HG03196 (cell line): ENCODE data around the gene FAM219A.
"Not testable (repeated sequence)": the region's sequence is repeated elsewhere in the genome, so short reads cannot be mapped to it uniquely, and the experiment has no call there.

Source experiments
- ATAC-seq: cut with Tn5 transposase; IDR thresholded peaks from one replicate; pipeline ENCODE4 v1.9.1; 2021; ENCODE audit not compliant: unreplicated experiment

Gene FAM219A

GRCh38 chr9:34485822-34486221 lies 27.5 kb upstream of the FAM219A start:
- ATAC-seq, result no peak

- no peak for ATAC-seq
Measured at GRCh38 chr9:34484678-34485077, 26.3 kb upstream of the FAM219A start.

GRCh38 chr9:34482746-34483145 lies 24.4 kb upstream of the FAM219A start:
- not testable (repeated sequence) for ATAC-seq

- not testable (repeated sequence) for ATAC-seq
Measured at GRCh38 chr9:34481620-34482019, 23.2 kb upstream of the FAM219A start.

- no peak for ATAC-seq
Measured at GRCh38 chr9:34479431-34479866, 21.1 kb upstream of the FAM219A start.

- ATAC-seq, result no peak
Measured at GRCh38 chr9:34477541-34477940, 19.2 kb upstream of the FAM219A start.

GRCh38 chr9:34475097-34475496 lies 16.7 kb upstream of the FAM219A start:
- ATAC-seq, result no peak

- no peak for ATAC-seq
Measured at GRCh38 chr9:34465468-34465867, 7.1 kb upstream of the FAM219A start.

- ATAC-seq, result no peak
Measured at GRCh38 chr9:34464571-34464970, 6.2 kb upstream of the FAM219A start.

- no peak for ATAC-seq
Measured at GRCh38 chr9:34463901-34464232, 5.5 kb upstream of the FAM219A start.

- no peak for ATAC-seq
Measured at GRCh38 chr9:34463098-34463900, 4.9 kb upstream of the FAM219A start.

GRCh38 chr9:34459941-34460340 lies 1.6 kb upstream of the FAM219A start:
- ATAC-seq, result no peak

GRCh38 chr9:34459356-34459755 lies 986 bp upstream of the FAM219A start:
- ATAC-seq, result no peak

- ATAC-seq, result no peak
Measured at GRCh38 chr9:34458959-34459340, 580 bp upstream of the FAM219A start.

- no peak for ATAC-seq
Measured at GRCh38 chr9:34457266-34458012, 931 bp downstream of the FAM219A start.

- ATAC-seq, result no peak
Measured at GRCh38 chr9:34456746-34457145, 1.6 kb downstream of the FAM219A start.

- no peak for ATAC-seq
Measured at GRCh38 chr9:34456151-34456550, 2.2 kb downstream of the FAM219A start.

- no peak for ATAC-seq
Measured at GRCh38 chr9:34454571-34455065, 3.8 kb downstream of the FAM219A start.

GRCh38 chr9:34452568-34452967 lies 5.8 kb downstream of the FAM219A start:
- ATAC-seq, result no peak

GRCh38 chr9:34451545-34451944 lies 6.8 kb downstream of the FAM219A start:
- ATAC-seq, result no peak

GRCh38 chr9:34451135-34451534 lies 7.2 kb downstream of the FAM219A start:
- no peak for ATAC-seq

- ATAC-seq, result no peak
Measured at GRCh38 chr9:34450644-34451043, 7.7 kb downstream of the FAM219A start.
